ENCODE measurements around the gene ITLN2. TPM values are rescaled to one million over a fixed set of nuclear protein-coding genes. Genes with fewer than 3 reads are reported as not detected.
"Not testable (repeated sequence)": the region's sequence is repeated elsewhere in the genome, so short reads cannot be mapped to it uniquely, and the experiment has no call there.

The ITLN2 gene
- not detected for polyA plus RNA-seq (2013, experiment 1 of 2; ENCODE audit: insufficient read length)
- polyA plus RNA-seq (2013, experiment 2 of 2; ENCODE audit: insufficient read length), result not detected

DNA sequence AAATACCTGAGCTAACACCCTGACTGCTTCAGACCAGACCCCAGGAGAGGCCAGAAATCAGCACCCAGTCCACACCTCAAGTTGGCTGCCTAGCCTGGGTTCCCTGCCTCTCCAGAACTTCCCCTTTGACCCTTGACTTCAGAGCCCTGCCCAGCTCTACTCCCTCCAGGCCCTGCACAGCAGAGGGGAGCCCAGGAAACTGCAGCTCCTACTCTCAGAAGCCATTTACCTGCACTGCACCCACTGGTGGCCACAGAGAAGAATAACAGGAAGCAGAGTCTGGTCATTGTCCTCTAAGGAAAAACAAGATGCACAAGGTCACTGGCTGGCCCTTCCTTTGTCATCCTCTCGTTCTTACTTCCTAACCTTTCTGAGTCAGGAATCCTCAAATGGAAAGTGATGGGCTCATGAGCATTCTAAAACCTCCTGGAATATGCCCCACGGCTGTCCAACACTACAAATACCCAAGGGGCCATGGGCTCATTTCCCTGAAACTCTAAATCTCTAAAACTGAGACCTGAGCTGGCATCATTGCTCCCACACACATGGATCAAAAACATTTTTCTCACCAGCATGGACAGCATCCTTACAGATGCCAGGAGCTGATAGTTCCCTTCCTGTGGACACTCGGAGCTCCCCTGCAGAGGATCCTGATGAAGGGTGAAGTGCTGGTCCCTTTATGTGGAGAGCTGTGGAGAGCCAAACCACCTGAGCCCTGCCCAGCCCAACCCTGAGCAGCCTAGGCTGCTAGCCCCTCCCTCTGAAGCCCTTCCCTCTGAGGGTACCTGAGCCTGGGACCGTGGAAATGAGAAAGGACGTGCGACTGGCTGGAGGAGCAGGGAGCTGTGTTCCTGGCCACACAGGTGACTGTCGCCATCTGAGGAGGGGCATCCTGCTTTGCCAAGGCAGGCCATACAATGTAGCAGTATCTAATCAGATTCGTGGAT is at the start of gene ITLN2:
Gene ITLN2, minus strand, starts transcription at position 652 of the 947 bp plus-strand sequence. Its CDS starts 68 bp downstream, at position 584.
- peak; percentile 11 for DNase-seq

DNA sequence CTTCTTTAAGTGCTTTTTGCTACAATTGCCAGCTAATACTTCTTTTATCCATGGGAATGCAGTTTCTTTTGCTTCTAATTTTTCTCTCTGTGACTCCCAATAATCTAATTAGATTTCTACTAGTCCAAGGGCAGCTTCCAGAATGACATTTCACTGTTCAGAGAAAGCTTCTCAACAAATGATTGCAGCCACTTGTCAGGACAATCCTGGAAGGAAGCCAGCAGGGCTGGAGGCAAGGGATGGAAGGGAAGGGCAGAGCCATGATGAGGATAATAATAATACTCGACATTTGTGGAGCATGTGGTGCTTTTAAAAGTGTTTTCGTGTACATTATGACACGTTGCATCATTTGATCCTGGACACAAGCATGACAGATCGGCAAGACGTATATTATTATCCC is 46.9 kb upstream of the ITLN2 start:
- DNase-seq, result no peak

DNA sequence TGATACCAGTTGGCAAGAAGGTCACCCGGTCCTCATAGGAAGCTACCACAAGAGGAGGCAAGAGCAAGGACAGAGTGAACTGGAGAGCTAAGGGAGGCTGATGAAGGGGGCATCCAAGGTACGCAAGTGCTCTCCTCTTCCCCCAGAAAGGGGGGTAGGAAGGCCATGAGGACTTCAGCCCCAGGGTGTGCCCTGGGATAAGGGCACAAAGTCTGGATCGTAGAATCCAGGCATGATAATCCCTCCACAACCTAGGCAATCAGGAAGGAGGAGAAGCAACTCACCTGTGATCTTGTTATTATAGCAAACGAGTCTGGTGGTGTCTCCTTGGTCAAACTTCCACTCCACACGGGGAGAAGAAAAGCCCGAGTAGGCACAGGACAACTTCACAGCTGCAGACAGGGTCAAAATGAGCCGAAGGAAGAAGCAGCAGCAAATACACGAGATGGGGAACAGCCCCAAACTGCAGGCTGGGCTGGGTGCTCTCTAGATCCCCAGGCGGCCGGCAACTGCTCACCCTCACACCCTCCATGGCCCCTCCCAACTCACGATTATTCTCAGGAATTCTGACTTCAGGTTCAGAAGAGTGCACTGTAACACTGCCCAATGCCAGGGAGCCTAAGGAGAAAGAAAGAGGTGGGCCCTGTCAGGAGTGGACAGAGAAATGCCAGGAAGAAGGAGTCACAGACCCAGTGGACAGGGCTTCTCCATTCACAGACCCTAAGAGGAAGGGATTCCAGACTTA is 46.3 kb upstream of the ITLN2 start:
- DNase-seq, result no peak

DNA sequence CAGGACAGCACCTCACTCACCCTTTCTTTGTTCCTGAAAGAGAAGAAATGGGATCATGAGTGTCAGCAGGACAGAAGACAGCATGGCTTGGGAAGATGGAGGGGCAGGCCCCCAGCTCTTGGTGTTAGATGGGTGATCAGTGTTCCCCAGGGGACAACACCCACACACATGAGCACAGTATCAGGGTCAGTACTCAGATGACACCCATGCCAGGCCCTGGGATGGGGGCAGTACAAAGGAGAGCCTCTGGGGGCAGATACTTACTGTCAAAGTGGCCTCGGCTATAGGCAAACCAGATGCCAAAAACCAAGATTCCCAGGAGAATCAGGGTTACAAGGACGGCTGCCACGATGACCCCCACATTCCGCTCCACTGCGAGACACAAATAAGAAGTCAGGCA is 44.8 kb upstream of the ITLN2 start:
- DNase-seq, result no peak

DNA sequence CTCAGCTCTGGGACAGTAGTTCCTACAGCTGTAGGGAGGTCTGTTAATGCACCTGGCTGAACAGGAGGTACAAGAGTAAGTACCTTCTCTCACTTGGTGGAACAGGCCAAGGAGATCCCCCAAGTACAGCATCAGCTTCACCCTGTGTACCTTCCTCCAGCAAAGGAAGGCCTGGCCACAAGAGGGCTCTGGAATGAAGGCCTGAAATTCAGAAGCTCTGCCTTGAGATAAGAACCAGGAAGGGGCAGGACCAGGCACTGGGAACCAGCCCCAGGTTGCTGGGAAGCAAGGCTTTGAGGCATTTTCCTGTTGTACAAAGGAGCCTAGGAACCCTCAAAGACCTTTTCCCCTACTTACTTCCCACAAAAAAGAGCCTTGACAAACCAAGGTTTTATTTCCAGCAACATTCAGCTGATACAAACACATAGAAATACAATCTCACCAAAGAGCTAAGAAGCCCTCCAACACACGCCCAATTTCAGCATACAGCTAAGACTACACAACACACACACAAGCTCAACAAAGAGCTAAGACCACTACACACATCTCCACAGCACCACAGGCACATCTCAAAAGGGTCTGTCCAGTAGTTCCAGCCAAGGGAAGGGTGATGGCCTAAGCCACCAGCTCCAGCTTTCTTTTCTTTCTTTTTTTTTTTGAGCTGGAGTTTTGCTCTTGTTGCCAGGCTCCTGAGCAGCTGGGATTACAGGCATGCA is 42.9 kb upstream of the ITLN2 start:
- DNase-seq, result peak; percentile 40

DNA sequence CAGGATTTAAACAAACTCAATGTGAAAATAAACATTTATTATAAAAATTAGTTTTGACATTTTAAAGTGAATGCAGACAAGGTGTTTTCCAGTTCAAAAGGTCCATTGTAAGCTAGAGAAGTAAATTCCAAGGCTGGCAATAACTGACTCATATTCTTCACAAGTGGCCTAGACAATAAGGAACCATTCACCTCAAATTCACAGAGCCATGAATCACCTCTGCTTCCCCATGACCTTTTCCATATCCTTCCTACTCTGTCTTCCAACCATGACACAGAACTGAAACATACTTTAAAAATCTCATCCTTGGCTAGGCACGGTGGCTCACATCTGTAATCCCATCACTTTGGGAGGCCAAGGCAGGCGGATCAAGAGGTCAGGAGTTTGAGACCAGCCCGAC is 41.6 kb upstream of the ITLN2 start:
- peak; percentile 28 for DNase-seq

DNA sequence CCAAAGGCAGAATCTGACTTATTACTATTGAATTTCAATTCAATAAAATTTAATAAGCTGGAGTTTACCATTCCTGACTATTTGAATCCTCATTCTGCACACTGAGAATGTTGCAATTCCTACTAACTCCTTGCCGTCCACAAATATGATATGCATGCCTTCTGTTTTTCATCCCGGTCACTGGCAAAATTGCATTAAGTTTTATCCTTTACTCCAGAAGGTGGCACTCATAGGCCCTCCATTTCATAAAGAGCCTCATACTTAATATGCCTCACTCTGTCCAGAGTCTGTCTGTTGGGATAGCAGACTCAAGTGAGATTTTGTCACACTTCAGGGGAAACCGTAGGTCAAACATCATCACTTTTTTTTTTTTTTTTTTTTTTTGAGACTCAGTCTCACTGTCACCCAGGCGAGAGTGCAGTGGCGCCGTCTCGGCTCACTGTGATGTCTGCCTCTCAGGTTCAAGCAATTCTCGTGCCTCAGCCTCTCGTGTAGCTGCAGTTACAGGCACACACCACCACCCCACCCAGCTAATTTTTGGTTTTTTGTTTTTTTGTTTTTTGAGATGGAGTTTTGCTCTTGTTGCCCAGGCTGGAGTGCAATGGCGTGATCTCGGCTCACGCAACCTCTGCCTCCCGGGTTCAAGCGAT is 39.1 kb upstream of the ITLN2 start:
- peak; percentile 68 for DNase-seq

DNA sequence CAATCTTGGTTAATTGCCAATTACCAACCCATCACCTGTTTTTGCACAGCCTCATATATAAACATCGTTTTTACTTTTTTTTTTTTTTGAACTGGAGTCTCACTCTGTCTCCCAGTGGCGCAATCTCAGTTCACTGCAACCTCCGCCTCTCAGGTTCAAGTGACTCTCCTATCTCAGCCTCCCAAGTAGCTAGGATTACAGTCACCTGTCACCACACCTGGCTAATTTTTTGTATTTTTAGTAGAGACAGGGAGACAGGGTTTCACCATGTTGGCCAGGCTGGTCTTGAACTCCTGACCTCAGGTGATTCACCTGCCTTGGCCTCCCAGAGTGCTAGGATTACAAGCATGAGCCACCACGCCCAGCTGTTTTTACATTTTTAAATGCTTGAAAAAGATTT is 37.4 kb upstream of the ITLN2 start:
- not testable (repeated sequence) for DNase-seq

DNA sequence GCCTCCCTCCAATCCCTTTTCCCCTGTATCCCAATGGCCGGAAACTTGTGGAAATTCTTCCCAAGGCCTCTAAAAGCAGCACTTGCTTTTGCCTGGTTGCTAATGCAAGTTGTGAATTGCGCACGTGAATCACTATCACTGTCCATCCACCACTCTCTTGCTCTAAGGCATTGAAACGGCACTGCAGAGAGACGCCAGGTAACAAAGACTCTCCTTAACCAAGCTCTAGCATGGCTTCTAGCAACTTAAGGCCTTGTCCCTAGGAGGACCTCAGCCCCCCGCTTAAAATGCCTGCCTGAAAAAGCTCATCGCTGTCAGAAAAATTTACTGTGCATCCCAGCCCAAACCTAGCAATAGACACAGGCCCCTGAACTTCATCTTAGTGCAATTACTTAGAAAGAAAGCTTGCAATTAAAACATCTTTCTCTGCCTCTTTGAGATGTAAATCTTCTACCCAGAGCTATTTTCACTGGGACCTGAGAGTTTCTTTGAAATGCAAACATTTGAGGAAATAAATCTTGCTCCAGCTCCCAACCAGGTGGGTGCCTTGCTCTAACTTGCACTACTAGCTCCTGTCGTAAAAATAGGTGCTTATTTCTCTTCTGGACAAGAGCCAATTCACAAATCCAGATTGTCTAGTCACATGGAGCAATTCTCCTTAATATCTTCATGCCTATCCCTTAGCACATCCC is 32.9 kb upstream of the ITLN2 start:
- no peak for DNase-seq

DNA sequence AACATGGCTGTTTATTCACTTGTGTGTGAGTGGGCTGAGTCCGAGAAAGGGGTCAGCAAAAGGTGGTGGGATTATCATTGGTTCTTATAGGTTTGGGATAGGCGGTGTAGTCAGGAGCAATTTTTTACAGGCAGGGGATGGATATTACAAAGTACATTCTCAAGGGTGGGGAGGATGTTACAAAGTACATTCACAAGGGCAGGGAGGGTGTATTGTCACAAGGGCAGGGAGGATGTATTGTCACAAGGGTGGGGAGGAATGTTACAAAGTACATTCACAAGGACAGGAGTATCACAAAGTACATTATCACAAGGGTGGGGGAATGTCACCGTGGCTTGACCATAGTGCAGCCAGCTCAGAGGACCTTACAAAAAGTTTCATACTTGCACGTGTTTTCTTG is 31.1 kb upstream of the ITLN2 start:
- DNase-seq, result no peak

DNA sequence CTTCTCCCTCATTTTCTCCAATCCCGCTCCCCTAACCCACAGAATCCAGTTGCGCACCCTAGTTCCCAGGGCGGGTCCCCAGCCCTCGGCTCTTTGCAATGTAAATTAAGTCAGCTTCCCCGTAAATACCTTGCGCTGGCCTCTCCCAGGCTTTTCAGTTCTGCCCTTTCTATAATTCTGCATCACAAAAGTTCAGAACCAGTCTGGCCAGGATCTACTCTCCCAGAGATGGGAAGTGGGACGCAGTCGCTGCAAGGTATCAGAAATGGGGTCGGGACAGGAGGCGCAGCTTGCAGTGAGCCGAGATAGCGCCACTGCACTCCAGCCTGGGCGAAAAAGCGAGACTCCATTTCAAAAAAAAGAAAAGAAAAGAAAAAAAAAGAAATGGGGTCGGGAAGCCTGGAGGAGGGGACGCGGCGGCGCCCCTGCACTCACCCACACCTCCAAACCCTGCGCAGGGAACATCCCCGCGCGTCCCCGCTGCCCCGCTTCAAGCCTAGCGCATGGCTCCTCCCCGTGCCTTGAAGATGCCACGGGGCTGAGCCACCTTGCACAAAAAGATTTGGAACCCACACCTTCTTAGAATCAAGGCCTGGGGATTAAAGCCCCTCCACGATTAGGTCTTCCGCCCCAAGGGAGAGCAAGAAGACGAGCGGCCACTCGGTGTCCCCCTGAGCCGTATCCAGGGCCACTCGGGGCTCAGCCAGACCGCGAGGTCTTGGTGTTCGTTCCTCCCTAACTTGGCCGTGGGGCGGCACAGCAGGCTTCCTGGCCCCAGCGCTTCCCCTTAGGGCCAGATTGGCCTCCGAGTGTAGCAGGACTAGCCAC is 27.2 kb upstream of the ITLN2 start:
- DNase-seq, result no peak

DNA sequence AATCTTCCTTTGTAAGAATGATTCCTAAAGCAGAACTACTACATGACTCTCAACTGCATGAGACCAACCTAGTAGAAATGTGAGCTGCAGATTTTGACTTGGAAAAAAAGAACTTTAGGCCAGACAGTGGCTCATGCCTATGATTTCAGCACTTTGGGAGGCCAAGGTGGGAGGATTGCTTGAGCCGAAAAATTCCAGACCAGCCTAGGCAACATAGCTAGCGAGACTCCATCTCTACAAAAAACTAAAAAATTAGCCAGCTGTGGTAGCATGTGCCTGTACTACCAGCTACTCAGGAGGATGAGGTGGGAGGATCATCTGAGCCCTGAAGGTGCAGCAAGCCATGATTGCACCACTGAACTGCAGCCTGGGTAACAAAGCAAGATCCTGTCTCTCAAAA is 24.7 kb upstream of the ITLN2 start:
- no peak for DNase-seq

DNA sequence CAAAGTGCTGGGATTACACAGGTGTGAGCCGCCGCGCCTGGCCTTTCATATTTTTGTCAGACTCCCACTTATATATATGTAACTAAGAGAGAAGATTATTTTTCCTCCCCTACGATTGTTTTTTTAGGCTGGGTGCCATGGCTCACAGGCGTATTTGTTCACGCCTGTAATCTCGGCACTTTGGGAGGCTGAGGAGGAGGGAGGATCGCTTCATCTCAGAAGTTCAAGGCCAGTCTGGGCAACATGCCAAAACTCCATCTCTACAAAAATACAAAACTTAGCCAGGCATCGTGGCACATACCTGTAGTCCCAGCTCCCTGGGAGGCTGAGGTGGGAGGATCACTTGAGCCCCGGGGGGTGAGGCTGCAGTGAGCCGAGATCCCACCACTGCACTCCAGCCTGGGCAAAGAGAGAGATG is 23.9 kb upstream of the ITLN2 start:
- DNase-seq, result no peak

DNA sequence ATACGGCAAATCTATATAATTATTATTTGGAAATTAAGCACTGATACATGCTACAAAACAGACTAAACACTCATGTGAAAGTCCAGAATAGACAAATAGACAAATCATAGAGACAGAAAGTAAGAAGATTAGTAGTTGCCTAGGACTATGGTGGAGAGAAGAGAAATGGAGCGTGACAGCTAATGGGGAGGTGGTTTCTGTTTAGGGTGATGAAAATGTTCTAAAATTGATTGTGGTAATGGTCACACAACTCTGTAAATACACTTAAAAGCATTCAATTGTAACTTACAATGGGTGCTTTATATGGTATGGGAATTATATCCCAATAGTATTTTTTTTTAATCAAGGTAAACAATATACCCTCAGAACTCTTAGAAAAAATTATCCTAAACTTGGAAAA is 20.4 kb upstream of the ITLN2 start:
- no peak for DNase-seq

DNA sequence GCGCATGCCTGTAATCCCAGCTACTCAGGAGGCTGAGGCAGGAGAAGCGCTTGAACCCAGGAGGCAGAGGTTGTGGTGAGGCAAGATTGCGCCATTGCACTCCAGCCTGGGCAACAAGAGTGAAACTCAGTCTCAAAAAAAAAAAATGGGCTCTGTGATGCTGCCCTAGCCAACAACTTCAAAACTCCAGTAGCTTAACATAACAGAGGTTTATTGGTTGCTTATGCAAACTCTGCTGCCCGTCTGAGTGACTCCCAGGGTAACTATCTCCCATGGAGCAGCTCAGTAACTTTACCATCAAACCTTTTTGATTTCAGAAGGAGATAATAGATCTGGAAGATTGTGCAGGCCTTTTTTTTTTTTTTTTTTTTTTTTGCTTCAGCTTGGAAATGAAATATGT is 18.9 kb upstream of the ITLN2 start:
- no peak for DNase-seq

DNA sequence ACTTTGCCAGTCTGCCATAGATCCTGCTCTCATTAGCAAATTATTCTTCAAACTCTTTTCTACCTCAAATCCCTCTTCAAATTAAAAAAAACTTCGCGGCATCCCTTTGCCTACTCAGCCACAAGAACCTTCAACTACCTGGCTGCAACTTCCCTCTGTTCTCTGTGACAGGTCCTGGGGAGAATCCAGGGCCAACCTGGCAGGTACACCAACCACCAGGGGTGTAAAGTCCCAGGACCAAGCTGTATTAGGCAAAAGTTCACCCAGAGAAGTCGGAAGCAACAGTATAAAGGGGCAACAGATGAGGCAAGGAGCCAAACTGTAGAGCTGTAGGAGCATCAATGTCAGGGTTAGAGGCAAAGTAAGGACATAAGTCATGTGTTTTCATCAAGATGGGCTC is 18.3 kb upstream of the ITLN2 start:
- DNase-seq, result no peak

DNA sequence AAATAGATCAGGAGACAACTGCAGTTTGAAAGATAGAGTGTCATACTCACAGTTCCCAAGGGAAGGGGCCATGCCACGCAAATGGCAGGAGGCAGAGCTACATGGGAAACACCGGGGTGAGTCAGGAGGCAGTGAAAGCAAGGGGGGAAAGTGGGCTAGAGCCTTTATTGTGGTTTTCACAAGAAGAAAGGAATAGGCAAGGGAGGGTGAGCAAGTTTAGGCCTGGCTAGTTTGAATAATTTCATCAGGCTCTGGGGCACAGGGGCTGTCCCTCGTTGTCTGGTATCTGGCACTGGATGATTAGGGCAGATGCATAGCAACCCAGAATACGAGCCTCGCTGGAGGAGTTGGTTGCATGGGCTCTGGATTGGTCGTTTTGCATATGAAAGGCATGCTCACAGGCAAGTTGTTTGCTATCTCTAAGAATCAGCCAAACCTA is 17.0 kb upstream of the ITLN2 start:
- DNase-seq, result no peak

DNA sequence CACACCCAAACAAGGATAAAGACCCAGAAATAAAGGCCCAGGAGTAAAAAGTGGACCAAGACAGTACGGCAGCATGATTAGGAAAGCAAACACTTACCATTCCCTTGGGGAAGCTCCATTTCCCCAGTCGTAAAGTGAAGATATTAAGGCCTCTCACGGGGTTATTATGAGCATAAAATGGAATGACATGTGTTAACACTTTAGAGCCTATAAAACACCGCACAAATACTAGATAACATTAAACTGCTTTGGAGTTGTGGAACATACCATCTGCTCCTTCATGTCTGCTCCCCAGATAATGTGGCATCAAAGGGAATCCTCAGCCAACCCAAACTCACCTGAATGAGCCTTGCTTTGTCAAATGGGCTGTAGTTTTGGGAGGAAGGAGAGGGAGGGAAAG is 8.9 kb upstream of the ITLN2 start:
- no peak for DNase-seq

DNA sequence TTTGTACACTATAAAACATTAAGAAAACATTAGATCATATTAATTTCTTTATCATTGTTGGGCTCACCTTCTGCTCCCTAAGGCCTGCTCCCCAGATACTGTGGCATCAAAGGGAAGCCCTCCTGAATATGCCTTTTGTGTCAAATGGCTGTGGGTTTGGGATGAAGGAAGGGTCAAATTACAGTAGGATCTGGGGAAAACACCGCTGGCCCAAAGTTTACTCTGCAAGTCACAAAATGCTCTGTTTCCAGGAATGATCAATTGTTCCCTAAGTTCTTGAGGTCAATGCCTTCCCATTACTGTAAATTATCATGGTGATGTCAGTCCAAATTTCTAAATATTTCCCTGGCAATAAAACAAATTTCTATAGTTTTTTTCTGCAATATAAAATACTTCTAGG is 6.8 kb upstream of the ITLN2 start:
- DNase-seq, result no peak

DNA sequence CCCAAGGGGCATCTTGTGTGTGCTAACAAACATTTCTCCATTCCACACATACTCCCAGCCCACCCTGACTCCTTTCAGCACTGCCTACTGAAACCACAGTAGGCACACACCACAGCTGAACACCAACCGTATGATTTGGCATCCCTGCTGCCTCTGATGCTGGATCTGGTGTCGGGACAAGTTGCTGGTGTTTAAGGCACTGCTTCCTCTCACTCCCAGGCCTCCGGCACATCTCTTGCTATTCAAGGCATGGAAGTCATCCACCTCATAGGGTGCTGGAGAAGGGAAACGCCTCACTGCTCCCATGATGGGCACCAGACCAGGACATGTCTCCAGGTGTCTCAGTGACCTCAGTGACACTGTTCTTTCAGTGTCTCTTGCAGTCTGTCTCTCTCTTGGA is 2.4 kb upstream of the ITLN2 start:
- DNase-seq, result no peak

DNA sequence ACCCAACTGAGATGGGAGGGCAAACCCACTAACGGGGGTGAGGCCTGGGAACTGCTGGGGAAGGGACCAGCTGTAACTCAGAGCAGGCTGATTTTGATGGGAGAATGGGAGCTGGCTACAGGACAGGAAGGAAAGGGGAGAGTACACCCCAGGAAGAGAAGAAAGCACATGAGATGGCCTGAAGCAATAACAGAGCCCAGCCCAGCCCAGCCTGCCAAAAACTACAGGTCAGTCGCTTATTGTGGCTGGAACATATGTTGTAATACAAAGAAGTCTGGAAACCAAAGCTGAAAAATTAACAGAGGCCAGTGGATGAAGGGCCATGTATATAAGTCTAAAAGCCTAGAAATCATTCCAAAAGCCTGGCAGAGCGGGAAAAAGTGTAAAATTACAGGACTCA is 1.6 kb downstream of the ITLN2 start:
- no peak for DNase-seq

Measured in fibroblast of skin of abdomen (primary cell).